ENCODE measurements around the gene EOLA2. TPM values are rescaled to one million over a fixed set of nuclear protein-coding genes. Genes with fewer than 3 reads are reported as not detected.

Gene EOLA2
- total and polyA plus RNA-seq, 2 donors (not counting 3 experiments of a cell fraction or from before 2014, with no cell fraction given): 24.3 to 33.0 TPM

Other genes with a start within 250 kb of the EOLA2 start
- not detected in 2 replicates for gene MAGEA11, start 226.4 kb downstream of the EOLA2 start, total RNA-seq
- gene MAGEA11, start 226.4 kb downstream of the EOLA2 start, polyA plus RNA-seq: not detected in 2 replicates
- 0.53 and 0.88 TPM in 2 replicates for gene HSFX1, start 164.4 kb downstream of the EOLA2 start, total RNA-seq
- gene HSFX1, start 164.4 kb downstream of the EOLA2 start, polyA plus RNA-seq: 0.41 and 0.68 TPM in 2 replicates
- not detected in 2 replicates for gene MAGEA9, start 156.6 kb downstream of the EOLA2 start, total RNA-seq
- not detected in 2 replicates for gene MAGEA9, start 156.6 kb downstream of the EOLA2 start, polyA plus RNA-seq
- gene MAGEA8, start 57.3 kb downstream of the EOLA2 start, total RNA-seq: not detected in 2 replicates
- not detected in 2 replicates for gene MAGEA8, start 57.3 kb downstream of the EOLA2 start, polyA plus RNA-seq
- gene HSFX4, start 8.9 kb downstream of the EOLA2 start, total RNA-seq: not detected in 2 replicates
- gene HSFX4, start 8.9 kb downstream of the EOLA2 start, polyA plus RNA-seq: not detected in 2 replicates